Skin epidermis (tissue), 12 donors: ENCODE measurements around the gene TENT5A.
A peak's percentile ranks its signal among the peaks of the same experiment; 100 is the strongest.
"Not testable (repeated sequence)": the region's sequence is repeated elsewhere in the genome, so short reads cannot be mapped to it uniquely, and the experiment has no call there.

Experiments
- H3K27ac ChIP-seq, 21 experiments: fragments of 200-600 bp; sonication (generic) in 11 of 21; one replicate each; pipeline ENCODE4 v1.5.0; 2020; ENCODE audit warnings: mild to moderate bottlenecking in 3 of 21, inconsistent platforms in 2 of 21, moderate library complexity in 2 of 21
- H3K4me3 ChIP-seq, 7 experiments: fragments of 200-600 bp; sonication (generic) in 2 of 7; one replicate each; pipeline ENCODE4 v1.5.0; 2020; ENCODE audit warnings: inconsistent platforms in 2 of 7, mild to moderate bottlenecking in 2 of 7, moderate library complexity in 1 of 7

Gene TENT5A

DNA sequence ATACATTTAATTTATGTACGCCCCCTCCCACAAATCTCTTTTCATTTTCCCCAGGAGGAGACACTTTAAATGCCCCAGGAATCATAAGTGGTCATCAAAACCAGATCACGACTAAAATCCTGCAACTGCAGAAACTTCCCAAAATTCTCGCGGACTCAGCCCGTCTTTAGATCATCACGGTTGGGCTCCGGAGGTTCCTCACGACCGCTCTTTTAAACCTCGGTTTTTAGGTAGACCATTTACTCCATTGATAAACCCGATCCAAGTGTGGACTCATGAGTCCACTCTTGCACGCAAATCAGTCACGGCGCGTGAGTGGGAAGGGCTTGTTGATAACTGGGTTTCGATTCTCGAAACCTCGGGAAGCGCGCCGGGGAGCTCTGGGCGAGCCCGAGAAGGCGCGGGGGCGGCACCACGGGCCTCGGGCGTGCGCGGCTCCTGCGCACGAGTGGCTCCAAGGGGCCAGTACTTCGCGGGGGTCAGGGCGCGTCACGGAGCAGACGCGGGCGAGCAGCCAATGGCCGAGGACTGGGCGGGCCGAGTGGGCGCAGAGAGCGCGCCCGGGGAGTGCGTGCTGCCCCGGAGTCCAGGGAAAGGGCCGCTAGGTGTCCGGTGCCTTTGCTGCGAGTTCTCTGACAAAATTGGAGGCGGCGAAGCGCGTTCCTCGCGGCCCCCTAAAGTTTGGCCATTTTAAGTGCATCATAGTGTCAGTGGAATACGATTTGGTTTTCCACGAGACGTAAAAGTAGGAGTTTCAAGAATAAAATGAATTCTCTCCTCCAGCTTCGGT lies 635 bp upstream of the TENT5A start:
- Histone ChIP-seq H3K4me3 (peak overlapping the region; percentile 62 to 87 (median 75)), H3K27ac (peak overlapping the region in 20 of 21 experiments; percentile 80 to 97 (median 90))

DNA sequence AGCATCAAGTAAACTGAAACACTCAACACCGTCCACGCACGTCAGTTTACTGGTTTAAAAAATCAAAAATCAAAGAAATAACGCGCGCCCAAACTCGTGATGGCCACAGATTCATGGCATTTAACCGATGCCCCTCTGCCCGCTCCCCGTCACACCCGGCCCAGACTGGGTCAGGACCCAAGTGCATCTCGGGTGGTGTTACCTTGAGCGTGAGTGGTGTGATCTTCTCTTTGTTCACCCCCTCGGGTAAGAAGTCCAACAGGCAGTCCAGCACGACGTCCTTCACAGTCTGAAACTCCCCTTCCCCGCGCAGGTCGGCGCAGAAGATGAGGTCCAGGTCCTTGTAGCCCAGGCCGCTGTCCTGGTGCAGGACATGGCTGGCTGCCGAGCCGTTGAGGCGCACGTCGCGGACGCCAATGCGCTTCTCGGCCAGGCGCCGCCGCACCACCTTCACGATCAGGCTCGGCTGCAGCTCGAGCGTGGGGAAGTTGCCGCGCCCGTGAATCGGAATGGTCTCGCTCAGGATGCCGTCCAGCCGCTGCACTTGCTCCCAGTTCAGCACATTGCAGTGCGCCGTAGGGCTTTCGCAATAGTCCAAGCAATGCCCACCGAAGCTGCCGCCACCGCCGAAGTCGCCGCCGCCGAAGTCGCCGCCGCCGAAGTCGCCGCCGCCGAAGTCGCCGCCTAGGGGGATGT lies 945 bp downstream of the TENT5A start:
- Histone ChIP-seq H3K4me3 (peak overlapping the region; percentile 62 to 87 (median 75)), H3K27ac (peak overlapping the region in 20 of 21 experiments; percentile 80 to 97 (median 90))

DNA sequence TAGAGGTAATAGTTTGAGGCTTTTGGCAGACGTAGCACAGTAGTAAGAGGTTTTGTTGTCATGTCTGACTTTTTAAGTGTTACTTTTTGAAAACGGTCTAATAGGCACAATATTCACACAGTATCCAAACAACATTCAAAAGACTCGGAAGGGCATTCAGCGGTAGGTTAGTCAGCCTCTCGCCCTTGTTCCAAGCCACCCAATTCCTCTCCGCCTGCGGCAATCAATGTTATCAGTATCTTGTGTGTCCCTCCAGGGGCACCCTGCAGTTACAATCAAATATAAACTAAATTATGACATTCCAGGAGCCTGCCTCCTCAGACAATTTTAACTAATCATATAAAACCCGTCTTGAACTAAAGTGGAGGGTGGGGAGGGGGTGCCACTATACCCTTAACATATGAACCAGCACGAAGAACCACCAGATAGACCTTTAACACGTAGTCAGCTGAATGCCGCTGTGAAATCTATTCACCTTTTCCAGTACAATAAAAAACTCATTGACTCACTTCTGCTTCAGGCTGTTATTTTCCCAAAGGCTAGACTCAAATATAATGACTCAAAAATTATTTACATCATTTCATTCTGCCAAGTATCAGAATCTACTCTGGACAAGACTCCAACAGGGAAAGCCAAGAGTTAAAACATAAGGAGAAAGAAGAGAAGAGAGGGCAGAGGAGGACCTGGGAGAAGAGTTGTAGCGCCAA lies 1.6 kb downstream of the TENT5A start:
- Histone ChIP-seq H3K27ac (peak overlapping the region in 20 of 21 experiments; percentile 80 to 97 (median 90)), H3K4me3 (peak overlapping the region; percentile 62 to 87 (median 75))

DNA sequence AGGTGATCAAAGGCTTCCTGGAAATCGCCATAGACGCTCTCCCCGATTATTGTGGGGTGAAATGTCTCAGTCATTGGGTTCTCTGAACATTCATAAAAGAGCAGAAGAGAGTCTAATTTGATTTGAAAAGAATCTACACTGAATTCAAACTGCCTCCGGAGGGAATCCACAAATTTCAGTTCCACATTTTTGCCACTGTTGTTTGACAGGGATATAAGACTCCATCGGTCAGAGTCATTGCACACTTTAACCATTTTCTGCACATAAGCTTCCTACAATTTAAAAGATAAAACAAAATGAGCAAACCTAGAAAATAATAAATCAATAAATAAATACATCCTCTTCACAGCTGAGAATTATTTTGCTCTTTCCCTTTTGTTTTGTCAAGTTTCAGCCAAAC lies 2.3 kb downstream of the TENT5A start:
- H3K4me3 ChIP-seq: peak overlapping the region; percentile 62 to 87 (median 75)
- H3K27ac ChIP-seq: peak overlapping the region in 19 of 21 experiments; percentile 10 to 97 (median 91)

DNA sequence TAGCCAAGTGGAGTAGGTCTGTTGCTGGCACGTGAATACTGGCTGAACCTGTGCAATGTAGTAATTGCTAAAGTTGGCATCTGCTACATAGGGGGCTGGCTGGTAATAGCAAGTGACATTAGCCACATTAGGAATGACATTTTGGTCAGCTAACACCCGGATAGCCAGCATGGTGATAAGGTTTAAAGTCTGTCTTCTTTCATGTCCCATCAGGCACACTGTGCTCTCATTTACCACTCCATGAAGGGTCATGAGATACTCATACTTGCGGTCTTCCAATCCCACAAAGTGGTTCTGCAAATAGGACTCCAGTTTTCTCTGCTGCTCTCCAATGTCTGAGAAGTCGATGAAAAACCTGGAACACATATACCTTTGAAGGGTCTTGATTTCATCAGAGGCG lies 2.8 kb downstream of the TENT5A start:
- Histone ChIP-seq H3K4me3 (peak overlapping the region; percentile 62 to 87 (median 75)), H3K27ac (peak overlapping the region in 16 of 21 experiments; percentile 10 to 97 (median 89))

DNA sequence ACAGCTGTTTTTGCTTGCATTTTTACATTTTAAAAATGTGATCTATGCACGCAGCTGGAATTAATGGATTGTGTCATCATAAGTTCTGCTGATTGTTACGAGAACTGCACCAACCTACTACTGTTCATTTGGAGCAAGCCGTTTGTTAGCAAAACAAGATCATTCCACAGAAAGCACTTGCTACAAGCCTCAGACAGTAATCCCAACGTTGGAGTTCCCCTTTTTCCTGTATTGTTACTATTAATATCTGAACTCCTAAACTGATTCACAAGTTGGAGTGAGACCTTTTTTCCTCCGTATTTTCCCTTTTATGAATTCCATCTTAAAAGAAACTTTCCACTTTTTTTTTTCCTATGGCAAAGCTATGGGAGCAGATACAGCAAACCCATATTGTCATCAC lies 3.5 kb downstream of the TENT5A start:
- Histone ChIP-seq H3K4me3 (peak overlapping the region in 6 of 7 experiments; percentile 70 to 87 (median 76)), H3K27ac (peak overlapping the region in 8 of 21 experiments; percentile 55 to 97 (median 89))

DNA sequence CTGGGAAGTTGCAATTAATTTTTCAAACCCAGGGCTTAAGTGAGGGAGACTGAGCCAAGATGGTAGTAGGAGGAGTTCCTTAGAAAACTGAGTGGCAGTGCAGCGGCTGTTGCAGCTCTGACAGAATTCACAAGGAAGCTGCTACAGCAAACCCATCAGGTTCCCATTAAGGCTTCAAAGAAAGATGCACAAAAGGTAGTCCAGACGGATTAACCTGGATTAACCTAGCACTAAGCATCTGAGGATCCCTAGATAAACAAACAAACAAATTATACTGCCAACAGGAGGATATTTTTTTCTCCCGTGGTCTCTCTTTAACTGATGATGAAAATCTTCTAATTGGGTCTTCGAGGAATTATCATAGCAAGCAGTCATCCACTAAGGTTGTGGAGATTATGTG lies 5.2 kb downstream of the TENT5A start:
- Histone ChIP-seq H3K4me3 (no peak overlapping the region), H3K27ac (peak overlapping the region in 1 of 21 experiments; percentile 28)

DNA sequence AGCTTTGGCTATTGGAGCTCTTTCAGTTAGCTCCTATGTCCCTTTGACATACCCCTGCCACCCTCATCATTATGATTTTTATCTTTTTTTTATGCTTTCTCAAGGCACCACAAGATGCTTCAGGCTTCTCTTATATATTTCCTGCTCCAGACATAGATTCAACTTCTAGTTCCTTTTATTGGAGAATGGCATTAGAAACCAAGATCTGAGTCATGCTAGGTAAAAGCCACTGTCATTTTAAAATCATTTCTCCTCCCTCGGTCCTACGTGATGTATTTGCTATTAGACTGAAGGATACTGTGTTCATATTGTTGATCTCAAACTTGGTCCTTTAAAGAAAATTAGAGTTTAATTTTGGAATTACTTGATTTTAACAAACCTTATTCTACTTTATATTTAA lies 8.3 kb downstream of the TENT5A start:
- Histone ChIP-seq H3K4me3 (no peak overlapping the region), H3K27ac (no peak overlapping the region)

DNA sequence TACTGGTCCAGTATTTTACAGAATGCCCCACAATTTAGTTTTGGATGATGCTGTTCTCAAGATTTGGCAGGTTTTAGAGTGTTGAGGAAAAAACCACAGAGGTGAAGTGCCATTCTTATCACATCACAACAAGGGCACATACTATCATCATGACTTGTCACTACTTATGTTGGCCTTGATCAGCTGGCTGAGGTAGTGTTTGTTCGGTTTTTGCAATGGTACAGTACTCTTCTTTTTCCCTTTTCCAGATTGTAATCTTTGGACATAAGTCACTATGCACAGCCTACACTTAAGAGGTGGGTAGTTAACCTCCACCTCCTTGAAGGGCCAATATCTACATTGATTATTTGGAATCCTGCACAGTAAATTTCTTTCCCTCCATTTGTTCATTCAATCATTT lies 8.8 kb downstream of the TENT5A start:
- Histone ChIP-seq H3K27ac (no peak overlapping the region), H3K4me3 (no peak overlapping the region)

DNA sequence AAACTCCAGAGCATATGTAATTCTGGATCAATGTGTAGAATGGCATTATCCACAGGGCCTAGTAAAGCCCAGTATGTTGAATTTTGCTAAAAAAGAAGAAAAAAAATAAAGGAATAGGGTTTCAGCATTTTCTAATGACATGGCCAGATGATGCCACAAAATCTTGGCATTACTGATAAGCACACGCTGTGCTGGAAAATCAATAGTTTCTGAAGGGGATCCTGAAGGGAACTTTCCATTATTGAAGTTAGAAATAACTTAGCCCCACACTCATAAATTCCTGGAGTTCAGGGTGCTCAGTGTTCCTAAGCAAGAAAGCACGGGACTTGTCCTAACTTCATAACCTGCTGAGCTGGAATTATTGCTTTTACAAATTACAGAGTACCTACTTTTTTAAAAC lies 10.8 kb downstream of the TENT5A start:
- H3K27ac ChIP-seq: no peak overlapping the region
- no peak overlapping the region for H3K4me3 ChIP-seq

DNA sequence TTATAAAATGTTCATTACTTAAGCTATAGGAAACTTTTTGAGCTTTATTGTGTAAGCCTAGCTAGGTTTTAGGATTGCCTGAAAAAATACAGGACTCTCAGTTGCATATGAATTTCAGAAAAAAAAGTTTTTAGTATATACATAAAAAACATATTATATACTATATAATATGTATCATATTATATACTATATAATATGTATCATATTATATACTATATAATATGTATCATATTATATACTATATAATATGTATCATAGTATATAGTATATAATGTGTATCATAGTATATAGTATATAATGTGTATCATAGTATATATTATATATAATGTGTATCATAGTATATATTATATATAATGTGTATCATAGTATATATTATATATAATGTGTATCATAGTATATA lies 11.9 kb downstream of the TENT5A start:
- H3K4me3 ChIP-seq, H3K27ac ChIP-seq: not testable (repeated sequence)

DNA sequence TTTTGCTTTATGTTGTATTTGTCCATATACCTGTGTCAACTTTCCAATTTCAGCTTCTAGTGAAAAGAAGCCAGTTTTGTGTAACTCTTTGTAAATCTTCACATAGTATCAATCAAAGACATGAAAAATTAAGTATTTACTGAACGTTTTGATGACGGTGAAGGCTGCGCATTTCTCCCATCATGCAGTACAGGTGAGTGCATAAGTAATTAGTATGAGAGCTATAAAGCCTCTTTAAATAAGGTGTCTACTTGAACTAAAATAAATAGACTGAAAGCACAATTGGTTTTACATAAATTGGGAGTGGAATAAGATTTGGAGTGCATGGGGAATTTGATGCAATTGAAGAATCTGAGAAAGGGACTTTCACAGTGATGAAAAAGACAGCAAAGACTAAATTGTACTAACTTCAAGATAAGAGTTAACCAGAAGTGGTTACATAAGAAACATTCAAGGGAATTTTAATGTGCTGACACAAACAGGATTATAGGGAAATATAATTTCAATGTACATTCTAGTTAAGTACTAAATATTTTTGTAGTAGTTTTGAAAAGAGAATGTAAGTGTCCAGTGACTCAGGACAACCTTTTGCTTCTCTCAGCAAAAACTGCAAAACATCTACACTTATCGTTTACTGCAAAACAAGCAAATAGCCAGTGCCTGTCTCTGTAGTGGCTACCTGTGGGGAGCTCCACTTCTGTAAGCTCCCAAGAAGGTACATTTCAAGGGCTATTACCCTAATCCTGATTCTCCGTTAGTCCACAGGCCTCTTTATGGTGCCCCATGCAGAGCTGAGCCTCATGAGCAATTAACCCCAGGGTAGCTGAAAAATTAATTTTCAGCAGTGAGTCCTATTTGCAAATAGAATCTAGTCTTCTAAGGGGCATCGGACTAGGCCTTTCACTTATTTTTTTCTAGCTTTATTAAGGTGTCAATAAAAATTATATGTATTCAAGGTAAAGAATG lies 13.0 kb downstream of the TENT5A start:
- H3K27ac ChIP-seq: no peak overlapping the region
- no peak overlapping the region for H3K4me3 ChIP-seq

DNA sequence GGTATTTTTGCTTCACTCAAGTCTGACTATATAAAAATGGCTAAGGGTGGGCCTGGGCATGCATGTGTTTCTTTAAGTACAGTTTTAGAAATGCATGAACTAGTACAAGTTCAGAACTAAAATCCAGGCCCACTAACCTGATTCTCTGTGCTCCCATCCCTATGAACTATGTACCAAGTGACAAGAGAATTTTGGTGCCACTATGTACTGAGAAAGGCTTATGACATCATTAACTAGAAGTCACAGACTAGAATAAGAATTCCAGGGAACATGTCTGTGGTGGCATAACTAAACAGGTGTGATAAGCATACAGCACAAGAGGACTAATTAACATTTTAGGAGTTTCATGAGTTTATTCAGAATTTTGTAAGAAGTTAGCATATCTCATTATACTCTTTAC lies 16.1 kb downstream of the TENT5A start:
- Histone ChIP-seq H3K4me3 (no peak overlapping the region), H3K27ac (no peak overlapping the region)

DNA sequence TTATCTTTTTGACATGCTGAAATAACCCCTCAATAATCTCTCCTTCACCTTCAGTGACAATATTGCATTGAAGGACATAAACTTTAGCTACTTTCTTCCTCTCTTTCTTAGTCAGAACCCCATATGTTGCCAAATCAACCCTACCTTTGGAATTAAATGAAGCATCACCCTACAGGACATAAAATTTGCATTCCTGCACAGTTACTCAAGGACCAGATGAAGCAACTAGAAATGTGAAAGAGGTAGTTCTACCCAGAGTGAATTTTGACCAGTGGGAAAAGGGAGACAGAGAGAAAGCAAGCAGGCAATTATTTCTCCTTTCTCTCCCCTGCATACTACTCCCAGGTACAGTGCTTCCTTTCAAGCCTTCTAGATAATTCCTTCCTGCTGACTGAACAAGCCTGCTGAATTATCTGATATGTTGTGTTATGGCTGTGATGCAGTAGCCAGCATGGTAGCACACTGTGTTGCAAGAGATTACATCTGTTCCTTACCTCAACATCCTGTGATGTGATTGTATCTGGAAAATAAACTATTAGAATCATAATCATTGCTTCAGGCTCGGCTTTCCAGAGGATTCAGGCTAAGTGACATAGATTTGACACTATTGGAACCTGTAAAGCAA lies 16.6 kb downstream of the TENT5A start:
- Histone ChIP-seq H3K4me3 (no peak overlapping the region), H3K27ac (no peak overlapping the region)

DNA sequence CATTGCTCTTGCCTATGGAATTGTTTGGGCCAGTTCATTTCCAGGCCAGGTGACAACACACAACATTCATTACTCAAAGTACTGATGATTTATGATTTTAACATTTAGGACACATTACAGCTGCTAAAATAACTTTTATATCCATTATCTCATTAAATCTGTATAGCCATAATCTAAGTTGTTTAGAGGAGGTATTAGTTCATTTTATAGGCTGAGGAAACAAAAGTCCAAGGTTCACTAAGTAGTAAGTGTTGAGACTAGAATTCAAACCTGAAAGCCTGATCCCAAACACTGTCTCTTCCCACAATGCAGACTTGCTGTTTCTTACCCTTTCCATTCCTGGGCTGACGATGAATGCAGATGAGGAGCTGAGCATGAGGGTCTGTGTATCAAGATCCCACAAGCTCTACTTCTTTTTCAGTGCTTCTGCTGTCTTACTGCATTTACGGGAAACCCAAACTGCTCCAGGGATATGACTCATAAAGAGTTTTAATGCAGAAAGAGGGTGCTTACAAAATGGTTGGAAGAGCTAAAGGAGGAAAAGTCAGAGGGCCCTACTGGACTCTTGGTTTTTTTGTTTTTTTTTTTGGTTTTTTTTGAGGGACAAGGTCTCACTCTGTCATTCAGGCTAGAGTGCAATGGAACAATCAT lies 17.9 kb downstream of the TENT5A start:
- Histone ChIP-seq H3K27ac (no peak overlapping the region), H3K4me3 (no peak overlapping the region)

DNA sequence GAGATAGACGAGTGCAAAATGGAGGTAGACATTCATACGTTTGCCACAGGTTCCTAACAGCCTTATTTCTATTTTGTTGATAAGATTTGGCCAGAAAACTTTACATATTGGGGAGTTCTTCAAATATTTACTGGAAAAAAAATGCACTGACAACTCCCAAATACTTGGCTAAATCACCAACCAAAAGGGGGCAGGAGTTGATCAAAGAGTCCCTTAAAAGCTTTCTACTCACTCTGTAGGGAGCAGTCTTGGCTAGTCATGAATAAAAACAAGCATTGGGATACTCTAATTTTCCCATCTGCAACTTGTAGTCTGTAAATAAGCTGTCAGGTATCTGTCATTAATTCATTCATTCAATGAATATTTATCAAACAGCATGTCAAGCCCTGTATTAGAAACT lies 18.4 kb downstream of the TENT5A start:
- H3K4me3 ChIP-seq: no peak overlapping the region
- no peak overlapping the region for H3K27ac ChIP-seq

DNA sequence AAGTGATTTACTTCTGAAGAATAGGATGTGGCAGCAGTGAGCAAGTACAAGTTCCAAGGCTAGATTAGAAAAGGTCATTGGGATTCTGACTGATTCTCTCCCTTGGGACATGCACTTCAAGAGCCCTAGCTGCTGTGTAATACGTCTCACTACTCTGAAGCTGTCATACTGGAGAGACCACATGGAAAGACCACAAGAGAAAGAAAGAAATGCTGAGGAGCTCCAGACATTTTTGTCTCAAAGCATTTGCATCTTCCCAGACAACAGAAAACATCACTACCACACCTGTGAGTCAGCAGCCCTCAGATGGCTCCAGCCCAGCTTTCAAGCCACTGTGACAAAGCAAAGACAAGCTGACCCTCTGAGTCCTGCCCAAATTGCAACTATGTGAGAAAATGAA lies 20.7 kb downstream of the TENT5A start:
- Histone ChIP-seq H3K4me3 (no peak overlapping the region), H3K27ac (no peak overlapping the region)

DNA sequence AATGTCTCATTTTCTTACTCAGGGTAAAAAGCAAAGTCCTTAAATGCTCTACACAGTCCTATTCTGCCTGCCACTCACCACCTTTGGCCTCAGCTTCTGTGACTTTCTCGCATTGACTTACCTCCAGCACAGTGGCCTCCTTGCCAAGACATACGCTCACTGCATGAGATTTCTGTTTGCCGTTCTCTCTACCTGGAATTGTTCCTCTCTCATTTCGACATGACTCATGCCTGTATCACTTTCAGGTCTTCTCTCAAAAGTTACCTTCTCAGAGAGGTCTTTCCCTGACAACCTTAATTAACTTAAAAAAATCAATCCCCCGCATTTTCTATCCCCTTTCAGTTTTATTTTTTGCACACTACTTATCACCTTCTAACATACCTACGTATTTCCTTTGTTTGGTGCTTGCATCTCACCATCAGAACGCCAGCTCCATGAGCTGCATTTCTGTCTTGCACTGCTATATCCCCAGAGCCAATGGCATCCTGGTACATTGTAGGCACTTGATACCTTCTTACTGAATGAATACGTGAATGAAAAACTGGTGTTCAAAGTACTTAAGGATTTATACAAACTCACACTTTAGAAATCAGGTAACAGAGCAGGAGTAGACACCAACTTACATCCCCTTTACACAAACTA lies 24.5 kb downstream of the TENT5A start:
- Histone ChIP-seq H3K27ac (no peak overlapping the region), H3K4me3 (no peak overlapping the region)
